GM13976 (cell line): ENCODE measurements around the gene LRRC10.
A peak's percentile ranks its signal among the peaks of the same experiment; 100 is the strongest.

Experiments
- DNase-seq: peaks from one replicate; pipeline ENCODE4 v3.0.0; 2012; ENCODE audit warnings: low spot score
- CTCF ChIP-seq: IDR thresholded peaks from 2 replicates; pipeline ENCODE4 v1.5.1; 2012; ENCODE audit warnings: borderline replicate concordance, mild to moderate bottlenecking; ENCODE audit not compliant: insufficient read depth; ENCODE audit errors: extremely low read depth, missing control alignments, control extremely low read depth
- in situ Hi-C: fragments of 300-500 bp; cut with MboI; formaldehyde crosslinking; loops from one replicate; pipeline ENCODE4 v1.12.0; 2022; ENCODE audit warnings: low sequenced_read_pairs, mixed read lengths, inconsistent platforms; ENCODE audit not compliant: unreplicated experiment

LRRC10 gene

GRCh38 chr12:69595689-69596088, 15.0 kb downstream of the LRRC10 start:
- in situ Hi-C loops: no loop called here
- no peak for TF ChIP-seq CTCF
- no peak for DNase-seq

GRCh38 chr12:69589082-69589481, 21.6 kb downstream of the LRRC10 start:
- in situ Hi-C loops: no loop called here
- no peak for TF ChIP-seq CTCF
- no peak for DNase-seq

GRCh38 chr12:69588527-69588926, 22.2 kb downstream of the LRRC10 start:
- in situ Hi-C loops: no loop called here
- TF ChIP-seq CTCF: no peak
- DNase-seq: no peak

- DNase-seq: peak; percentile 97
- peak; percentile 14 for TF ChIP-seq CTCF
- in situ Hi-C loops: no loop called here
These were observed 25.3 kb downstream of the LRRC10 start, which contains the start of gene CCT2 for GRCh38 chr12:69585189-69586062. TSS of gene CCT2 (plus strand) at chr12:69585459. CDS start at chr12:69585522, 63 bp downstream.

- no peak for TF ChIP-seq CTCF
- DNase-seq: no peak
- in situ Hi-C loops: no loop called here
These were observed 27.5 kb downstream of the LRRC10 start for GRCh38 chr12:69583203-69583602.

- no peak for TF ChIP-seq CTCF
- no peak for DNase-seq
- in situ Hi-C loops: no loop called here
These were observed 30.6 kb downstream of the LRRC10 start for GRCh38 chr12:69580074-69580473.
